NCI-H128 (cell line): ENCODE measurements around the gene LRP4.
"Not testable (repeated sequence)": the region's sequence is repeated elsewhere in the genome, so short reads cannot be mapped to it uniquely, and the experiment has no call there.

Experiments used
- DNase-seq: peaks from one replicate; lab custom pipeline; 2025; ENCODE audit not compliant: unreplicated experiment; lab: John Stamatoyannopoulos, UW

LRP4 gene, protein sequence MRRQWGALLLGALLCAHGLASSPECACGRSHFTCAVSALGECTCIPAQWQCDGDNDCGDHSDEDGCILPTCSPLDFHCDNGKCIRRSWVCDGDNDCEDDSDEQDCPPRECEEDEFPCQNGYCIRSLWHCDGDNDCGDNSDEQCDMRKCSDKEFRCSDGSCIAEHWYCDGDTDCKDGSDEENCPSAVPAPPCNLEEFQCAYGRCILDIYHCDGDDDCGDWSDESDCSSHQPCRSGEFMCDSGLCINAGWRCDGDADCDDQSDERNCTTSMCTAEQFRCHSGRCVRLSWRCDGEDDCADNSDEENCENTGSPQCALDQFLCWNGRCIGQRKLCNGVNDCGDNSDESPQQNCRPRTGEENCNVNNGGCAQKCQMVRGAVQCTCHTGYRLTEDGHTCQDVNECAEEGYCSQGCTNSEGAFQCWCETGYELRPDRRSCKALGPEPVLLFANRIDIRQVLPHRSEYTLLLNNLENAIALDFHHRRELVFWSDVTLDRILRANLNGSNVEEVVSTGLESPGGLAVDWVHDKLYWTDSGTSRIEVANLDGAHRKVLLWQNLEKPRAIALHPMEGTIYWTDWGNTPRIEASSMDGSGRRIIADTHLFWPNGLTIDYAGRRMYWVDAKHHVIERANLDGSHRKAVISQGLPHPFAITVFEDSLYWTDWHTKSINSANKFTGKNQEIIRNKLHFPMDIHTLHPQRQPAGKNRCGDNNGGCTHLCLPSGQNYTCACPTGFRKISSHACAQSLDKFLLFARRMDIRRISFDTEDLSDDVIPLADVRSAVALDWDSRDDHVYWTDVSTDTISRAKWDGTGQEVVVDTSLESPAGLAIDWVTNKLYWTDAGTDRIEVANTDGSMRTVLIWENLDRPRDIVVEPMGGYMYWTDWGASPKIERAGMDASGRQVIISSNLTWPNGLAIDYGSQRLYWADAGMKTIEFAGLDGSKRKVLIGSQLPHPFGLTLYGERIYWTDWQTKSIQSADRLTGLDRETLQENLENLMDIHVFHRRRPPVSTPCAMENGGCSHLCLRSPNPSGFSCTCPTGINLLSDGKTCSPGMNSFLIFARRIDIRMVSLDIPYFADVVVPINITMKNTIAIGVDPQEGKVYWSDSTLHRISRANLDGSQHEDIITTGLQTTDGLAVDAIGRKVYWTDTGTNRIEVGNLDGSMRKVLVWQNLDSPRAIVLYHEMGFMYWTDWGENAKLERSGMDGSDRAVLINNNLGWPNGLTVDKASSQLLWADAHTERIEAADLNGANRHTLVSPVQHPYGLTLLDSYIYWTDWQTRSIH (N-terminal part only)

DNA sequence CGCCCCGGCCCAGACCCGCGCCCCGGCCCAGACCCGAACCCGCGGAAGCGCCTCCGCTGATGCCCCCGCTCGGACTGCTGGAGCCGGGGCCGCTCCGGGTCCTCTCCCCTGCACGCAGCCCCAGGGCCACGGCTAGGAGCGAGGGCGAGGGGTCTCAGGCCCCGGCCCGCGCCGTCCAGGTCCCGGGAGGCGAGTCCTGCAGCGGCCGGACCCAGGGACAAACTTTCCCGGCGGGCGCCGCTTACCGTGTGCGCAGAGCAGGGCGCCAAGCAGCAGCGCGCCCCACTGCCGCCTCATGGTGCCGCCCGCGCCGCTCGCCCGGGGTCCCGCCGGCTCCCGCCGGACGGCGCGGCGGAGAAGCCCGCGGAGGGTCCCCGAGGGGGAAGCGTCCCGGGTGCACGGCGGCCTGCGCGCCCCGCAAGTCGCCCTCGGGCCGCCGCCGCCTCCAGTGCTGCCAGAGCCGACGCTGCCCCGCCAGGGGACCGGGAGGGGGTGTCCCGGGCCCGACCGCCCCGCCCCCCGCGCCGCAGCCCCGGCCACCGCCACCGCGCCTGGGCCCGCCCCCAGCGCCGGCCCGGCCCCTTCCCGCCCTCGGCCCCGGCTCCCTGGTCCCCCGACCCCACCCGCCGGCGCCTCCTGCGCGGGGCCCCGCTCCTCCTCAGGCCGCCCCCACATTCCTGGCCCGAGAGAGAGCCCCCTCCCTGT lies at the start of gene LRP4:
Gene LRP4 (minus strand): TSS at position 468 of the 705 bp plus-strand sequence. CDS start 171 bp downstream, at position 297.
- no peak for DNase-seq

DNA sequence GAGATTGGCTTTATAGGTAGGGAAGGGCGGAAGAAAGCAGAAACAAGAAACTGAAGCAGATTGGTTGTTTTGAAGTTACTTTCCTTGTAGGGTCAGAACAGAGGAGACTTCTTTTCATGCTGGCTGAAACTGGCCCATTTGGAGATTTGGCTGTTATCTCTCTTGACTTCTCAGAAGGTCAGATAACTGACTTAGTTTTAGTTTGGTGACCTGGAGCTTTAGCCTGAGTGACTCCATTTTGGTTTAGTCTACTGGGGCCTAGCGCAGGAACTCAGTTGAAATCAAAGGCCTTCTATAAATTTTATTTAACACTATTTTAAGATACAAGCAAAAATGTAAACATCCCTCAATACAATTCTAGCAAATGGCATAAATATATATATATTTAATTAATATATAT lies 49.6 kb upstream of the LRP4 start:
- DNase-seq: no peak

DNA sequence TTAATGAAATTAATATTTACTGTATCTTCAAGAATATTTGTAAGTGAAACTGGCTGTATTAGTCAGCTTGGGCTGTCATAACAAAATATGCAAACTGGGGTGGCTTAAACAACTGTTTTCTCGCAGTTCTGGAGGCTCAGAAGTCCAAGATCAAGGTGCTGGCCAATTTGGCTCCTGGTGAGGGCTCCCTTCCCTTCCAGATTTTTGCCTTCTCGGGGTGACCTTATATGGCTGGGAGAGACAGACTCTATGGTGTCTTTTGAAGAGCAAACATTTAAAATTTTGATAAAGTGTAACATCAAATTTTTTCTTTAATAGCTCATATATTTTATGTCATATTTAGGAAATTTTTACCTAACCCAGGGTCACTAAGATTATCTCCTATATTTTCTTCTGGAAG lies 48.4 kb upstream of the LRP4 start:
- no peak for DNase-seq

GRCh38 chr11:46963844-46964243 lies 45.5 kb upstream of the LRP4 start:
- no peak for DNase-seq

- not testable (repeated sequence) for DNase-seq
Observed at GRCh38 chr11:46961886-46962285, 43.5 kb upstream of the LRP4 start.

DNA sequence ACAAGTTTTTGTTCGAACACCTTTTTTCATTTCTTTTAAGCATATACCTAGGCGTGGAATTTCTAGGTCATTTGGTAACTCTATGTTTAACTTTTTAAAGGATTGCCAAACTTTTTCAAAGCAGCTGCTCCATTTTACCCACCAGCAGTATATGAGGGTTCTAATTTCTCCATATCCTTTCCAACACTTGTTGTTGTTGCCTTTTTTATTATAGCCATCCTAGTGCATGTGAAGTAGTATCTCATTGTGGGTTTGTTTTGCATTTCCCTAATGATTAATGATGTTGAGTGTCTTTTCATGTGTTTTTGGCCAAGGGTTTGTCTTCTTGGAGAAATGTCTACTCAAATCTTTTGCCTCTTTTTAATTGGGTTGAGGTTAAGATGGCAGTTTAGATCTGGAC lies 42.7 kb upstream of the LRP4 start:
- DNase-seq: no peak

DNA sequence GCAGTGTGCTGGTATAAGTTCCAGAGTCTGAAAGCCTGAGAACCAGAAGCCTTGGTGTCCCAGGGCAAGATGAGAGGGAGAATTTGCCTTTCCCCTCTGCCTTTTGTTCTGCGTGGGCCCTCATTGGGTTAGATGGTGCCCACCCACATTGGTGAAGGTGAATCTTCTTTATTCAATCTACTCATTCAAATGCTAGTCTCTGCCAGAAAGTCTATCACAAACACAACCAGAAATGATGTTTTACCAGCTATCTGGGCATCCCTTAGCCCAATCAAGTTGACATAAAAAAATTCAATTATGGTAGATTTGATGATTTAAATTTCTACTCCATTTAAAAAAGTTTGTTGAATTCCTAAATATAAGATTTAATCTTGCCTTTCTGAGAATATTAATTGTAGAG lies 40.4 kb upstream of the LRP4 start:
- no peak for DNase-seq

- no peak for DNase-seq
Observed at GRCh38 chr11:46953093-46953492, 34.7 kb upstream of the LRP4 start.

- DNase-seq: no peak
Observed at GRCh38 chr11:46952553-46952952, 34.2 kb upstream of the LRP4 start.

DNA sequence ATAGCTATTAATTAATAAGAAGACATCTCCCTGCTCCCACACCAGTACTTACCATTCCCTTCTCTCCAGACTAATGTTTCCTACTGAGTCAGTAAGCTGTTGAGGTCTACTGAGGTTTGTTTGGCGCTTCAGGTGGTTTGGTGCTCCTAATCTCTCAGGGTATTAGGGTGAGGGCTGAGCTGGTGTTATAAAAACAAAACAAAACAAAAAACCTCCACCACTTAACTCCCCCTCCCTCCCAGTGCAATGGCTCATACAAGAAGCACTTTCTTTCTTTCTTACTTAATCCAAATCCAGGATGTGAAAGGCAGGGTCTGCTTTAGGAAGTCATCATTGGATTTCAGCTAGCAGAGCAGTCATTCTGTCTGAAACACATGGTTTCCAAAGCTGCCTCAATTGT lies 33.5 kb upstream of the LRP4 start:
- DNase-seq: no peak

- no peak for DNase-seq
Observed at GRCh38 chr11:46949297-46949696, 30.9 kb upstream of the LRP4 start.

GRCh38 chr11:46948378-46949131 lies 30.2 kb upstream of the LRP4 start:
- DNase-seq: no peak

DNA sequence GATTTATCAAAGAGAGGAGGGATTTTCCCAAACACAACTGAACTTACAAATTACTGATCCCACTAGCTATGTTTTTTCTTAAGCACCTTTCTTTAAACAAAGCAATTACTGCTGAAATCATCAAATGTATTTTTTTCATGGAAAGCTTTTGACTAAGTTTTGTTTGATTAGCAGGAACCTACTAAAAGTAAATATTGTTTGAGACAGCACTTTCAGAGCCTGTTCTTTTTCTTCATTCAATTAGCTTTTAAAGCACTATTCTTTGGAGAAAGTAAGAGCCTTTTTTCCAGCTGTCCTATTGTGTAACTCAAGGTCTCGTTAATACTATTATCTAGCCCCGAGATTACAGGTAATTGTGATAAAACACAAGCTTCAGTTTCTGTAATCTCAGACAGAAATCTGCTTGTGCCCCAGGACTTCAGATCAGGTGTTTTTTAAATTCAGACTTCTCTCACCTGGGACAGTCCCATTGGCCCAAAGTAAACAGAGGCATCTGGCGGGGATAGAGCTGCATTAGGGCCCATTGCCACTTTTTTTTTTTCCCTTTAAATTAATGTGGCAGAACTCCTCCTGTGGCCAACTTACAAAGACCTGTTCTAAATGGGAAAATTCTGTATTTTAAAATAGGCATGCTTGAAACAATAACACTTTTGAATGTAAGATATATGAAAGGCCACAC lies 29.2 kb upstream of the LRP4 start:
- no peak for DNase-seq

DNA sequence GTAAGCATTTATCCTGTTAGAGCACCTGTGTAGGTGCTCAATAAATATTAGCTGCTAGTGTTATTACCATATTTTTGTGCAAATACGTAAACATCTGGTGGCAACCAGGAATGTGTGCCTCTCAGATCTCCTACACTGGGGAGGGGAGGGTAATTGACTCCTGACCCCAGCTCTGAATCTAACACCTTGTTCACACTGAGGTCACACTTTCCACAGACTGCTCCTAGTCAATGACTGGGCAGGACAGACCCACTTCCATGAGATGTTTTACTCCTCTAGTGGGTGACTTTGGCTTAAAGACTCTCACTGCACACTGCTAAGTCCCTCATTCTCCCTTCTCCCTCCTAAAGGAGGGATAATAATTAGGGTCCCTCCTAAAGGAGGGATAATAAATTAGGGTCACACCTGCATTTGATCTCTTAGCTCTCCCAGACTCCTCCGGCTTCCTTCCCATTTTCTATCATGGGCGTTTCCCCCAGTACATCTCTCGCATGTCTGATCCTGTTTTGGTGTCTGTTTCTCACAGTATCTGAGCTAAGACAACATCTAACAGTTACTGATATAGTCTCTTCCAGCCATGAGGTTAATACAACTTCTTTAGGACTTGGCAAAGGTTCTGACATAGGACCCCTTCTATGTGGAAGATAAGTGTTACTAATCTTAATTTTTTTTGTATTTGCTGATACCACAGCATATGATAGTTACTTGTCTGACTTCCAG lies 26.2 kb upstream of the LRP4 start:
- no peak for DNase-seq

DNA sequence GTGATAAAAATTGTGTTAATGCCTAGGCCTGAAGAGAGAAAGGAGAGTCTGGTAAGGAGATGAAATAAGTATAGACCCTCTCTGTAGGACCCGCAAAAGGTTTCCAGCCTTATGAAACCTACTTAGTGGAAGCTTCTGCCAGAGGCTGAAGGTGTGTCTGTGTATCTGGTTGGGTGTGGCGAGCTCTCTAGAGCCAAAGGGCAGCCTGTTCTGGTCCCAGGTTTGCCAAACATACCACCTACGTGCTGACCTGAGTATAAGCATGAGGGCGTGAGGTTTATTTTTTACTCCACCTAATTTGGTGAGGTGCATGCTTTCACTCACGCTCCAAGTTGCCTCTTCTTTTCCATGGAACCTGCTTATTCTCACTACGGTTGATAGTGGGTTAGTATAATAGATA lies 23.8 kb upstream of the LRP4 start:
- no peak for DNase-seq

GRCh38 chr11:46936138-46937110 lies 18.1 kb upstream of the LRP4 start, which contains the start of gene CSTPP1:
TSS of gene CSTPP1 (plus strand) at chr11:46936761. CDS start at chr11:46936806, 45 bp downstream.
- DNase-seq: peak; percentile 88

DNA sequence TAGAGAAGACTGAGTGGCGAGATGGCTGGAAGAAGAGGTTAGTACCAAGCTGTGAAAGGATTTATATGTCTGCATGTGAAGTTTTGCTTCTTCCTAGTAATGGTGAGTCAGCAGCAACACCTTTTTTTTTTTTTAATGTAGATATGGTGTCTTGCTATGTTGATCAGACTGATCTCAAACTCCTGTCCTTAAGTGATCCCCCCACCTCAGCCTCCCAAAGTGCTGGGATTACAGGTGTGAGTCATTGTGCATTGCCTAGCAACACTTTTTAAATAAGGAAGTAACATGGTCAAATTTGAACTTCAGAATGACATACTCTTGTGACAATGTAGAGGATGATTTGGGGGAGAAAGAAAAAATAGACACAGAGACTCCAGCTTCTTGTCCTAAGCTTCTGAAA lies 11.7 kb upstream of the LRP4 start:
- DNase-seq: no peak
